ENCODE results near the gene GSTT2. TPM values are rescaled to one million over a fixed set of nuclear protein-coding genes. Genes with fewer than 3 reads are reported as not detected.
A peak's percentile ranks its signal among the peaks of the same experiment; 100 is the strongest.
"Not testable (repeated sequence)": the region's sequence is repeated elsewhere in the genome, so short reads cannot be mapped to it uniquely, and the experiment has no call there.

The GSTT2 gene
- total RNA-seq, 1 donor = 1.1 TPM

DNA sequence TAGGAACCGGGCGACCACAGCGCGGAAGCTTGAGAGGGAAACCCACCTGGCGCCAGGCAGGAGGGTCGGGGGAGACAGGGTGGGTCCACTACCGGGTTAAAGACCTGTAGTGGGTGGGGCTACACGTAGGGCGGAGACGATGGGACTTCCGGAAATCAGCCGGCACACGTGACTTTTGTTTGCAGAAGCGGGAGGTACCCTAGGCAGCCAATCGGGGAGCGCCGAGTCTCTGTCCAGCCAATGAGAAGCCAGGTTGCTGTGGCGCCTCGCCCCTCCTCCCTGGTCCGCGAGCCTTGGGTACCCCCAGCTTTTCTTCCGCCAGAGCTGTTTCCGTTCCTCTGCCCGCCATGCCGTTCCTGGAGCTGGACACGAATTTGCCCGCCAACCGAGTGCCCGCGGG lies 13.4 kb upstream of the GSTT2 start, which contains the start of gene DDTL:
Gene DDTL, plus strand, starts transcription at position 321 of the 400 bp plus-strand sequence. Its CDS starts 27 bp downstream, at position 348.
- not testable (repeated sequence) for H2AFZ ChIP-seq (ENCODE audit: low read length); DNase-seq (ENCODE audit: insufficient read length, low spot score, missing footprints); H4K20me1 ChIP-seq (ENCODE audit: insufficient read depth, low read length); H3K27me3 ChIP-seq (ENCODE audit: insufficient read depth, low read length); H3K4me2 ChIP-seq (ENCODE audit: insufficient read depth, low read length); H3K4me3 ChIP-seq (ENCODE audit: insufficient read depth, low read length); H3K9me3 ChIP-seq (ENCODE audit: low read depth, low read length); H3K27ac ChIP-seq (ENCODE audit: low read depth, low read length); H3K4me1 ChIP-seq (ENCODE audit: insufficient read depth, low read length)
- peaks cover 26% of the 10 kb centered on the region for H3K79me2 ChIP-seq (ENCODE audit: insufficient read depth, low read length)
- H3K36me3 ChIP-seq (ENCODE audit: insufficient read depth, low read length) = peaks cover 25% of the 10 kb centered on the region

GRCh38 chr22:23969071-23969470 lies 10.9 kb upstream of the GSTT2 start:
- Histone ChIP-seq H3K4me1 (ENCODE audit: insufficient read depth, low read length) (no peaks in the 10 kb centered on the region), H3K27ac (ENCODE audit: low read depth, low read length) (no peak overlapping the region), H3K79me2 (ENCODE audit: insufficient read depth, low read length) (peaks cover 30% of the 10 kb centered on the region), H3K4me2 (ENCODE audit: insufficient read depth, low read length) (no peak overlapping the region), H3K4me3 (ENCODE audit: insufficient read depth, low read length) (no peak overlapping the region), H3K36me3 (ENCODE audit: insufficient read depth, low read length) (peaks cover 29% of the 10 kb centered on the region), H3K9me3 (ENCODE audit: low read depth, low read length) (no peaks in the 10 kb centered on the region), H2AFZ (ENCODE audit: low read length) (no peak overlapping the region), H4K20me1 (ENCODE audit: insufficient read depth, low read length) (peaks cover 7% of the 10 kb centered on the region), H3K27me3 (ENCODE audit: insufficient read depth, low read length) (no peaks in the 10 kb centered on the region)
- DNase-seq (ENCODE audit: insufficient read length, low spot score, missing footprints) = peak; percentile 18
- TF ChIP-seq, protein P1, sequence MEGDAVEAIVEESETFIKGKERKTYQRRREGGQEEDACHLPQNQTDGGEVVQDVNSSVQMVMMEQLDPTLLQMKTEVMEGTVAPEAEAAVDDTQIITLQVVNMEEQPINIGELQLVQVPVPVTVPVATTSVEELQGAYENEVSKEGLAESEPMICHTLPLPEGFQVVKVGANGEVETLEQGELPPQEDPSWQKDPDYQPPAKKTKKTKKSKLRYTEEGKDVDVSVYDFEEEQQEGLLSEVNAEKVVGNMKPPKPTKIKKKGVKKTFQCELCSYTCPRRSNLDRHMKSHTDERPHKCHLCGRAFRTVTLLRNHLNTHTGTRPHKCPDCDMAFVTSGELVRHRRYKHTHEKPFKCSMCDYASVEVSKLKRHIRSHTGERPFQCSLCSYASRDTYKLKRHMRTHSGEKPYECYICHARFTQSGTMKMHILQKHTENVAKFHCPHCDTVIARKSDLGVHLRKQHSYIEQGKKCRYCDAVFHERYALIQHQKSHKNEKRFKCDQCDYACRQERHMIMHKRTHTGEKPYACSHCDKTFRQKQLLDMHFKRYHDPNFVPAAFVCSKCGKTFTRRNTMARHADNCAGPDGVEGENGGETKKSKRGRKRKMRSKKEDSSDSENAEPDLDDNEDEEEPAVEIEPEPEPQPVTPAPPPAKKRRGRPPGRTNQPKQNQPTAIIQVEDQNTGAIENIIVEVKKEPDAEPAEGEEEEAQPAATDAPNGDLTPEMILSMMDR (IDR thresholded peaks at IDR 0.05; ENCODE audit: extremely low read depth, low read depth, low read length) = no peak

- Histone ChIP-seq H2AFZ (ENCODE audit: low read length) (no peak overlapping the region), H3K4me2 (ENCODE audit: insufficient read depth, low read length) (no peak overlapping the region), H3K9me3 (ENCODE audit: low read depth, low read length) (no peaks in the 10 kb centered on the region), H4K20me1 (ENCODE audit: insufficient read depth, low read length) (peaks cover 7% of the 10 kb centered on the region), H3K27ac (ENCODE audit: low read depth, low read length) (no peak overlapping the region), H3K4me1 (ENCODE audit: insufficient read depth, low read length) (no peaks in the 10 kb centered on the region), H3K4me3 (ENCODE audit: insufficient read depth, low read length) (no peak overlapping the region), H3K27me3 (ENCODE audit: insufficient read depth, low read length) (no peaks in the 10 kb centered on the region), H3K36me3 (ENCODE audit: insufficient read depth, low read length) (peaks cover 29% of the 10 kb centered on the region), H3K79me2 (ENCODE audit: insufficient read depth, low read length) (peaks cover 30% of the 10 kb centered on the region)
- DNase-seq (ENCODE audit: insufficient read length, low spot score, missing footprints) = peak; percentile 53
- TF ChIP-seq, protein P1 (IDR thresholded peaks at IDR 0.05; ENCODE audit: extremely low read depth, low read depth, low read length) = no peak
These were observed 9.7 kb upstream of the GSTT2 start for GRCh38 chr22:23970201-23970641.

DNA sequence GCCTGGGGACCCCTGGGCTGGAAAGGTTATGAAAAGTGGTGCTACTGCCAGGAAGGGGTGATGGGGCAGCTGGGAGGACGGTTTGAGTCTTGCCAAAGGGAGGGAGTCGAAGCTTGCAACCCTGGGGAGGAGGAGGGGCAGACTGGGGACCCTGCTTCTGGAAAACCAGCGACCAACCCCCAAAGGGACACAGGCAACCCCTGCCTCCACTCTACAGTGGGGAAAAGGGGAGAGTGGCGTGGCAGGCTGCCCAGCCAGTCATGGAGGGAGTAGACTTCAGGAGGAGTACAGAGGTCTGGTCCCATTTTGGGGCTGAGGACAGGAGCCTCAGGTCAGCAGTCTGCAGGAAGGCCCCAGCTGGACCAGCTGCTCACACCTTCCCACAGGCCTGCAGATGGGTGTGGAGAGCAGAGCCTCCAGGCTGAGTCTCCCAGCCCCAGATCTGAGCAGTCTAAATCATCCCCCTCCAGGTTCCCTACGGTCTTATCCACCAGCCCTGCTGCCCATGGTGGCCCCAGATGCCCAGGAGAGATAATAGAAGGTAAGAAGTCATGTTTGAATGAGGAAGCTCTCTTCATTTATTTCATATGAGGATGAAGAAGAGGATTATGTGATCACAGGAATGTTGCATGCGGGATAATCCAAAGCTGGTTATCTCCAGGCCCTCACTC lies 9.0 kb upstream of the GSTT2 start:
- Histone ChIP-seq H4K20me1 (ENCODE audit: insufficient read depth, low read length) (peaks cover 7% of the 10 kb centered on the region), H3K36me3 (ENCODE audit: insufficient read depth, low read length) (peaks cover 29% of the 10 kb centered on the region), H3K9me3 (ENCODE audit: low read depth, low read length) (no peaks in the 10 kb centered on the region), H3K79me2 (ENCODE audit: insufficient read depth, low read length) (peaks cover 30% of the 10 kb centered on the region), H3K27ac (ENCODE audit: low read depth, low read length) (no peak overlapping the region), H3K4me2 (ENCODE audit: insufficient read depth, low read length) (no peak overlapping the region), H3K27me3 (ENCODE audit: insufficient read depth, low read length) (no peaks in the 10 kb centered on the region), H3K4me1 (ENCODE audit: insufficient read depth, low read length) (no peaks in the 10 kb centered on the region), H3K4me3 (ENCODE audit: insufficient read depth, low read length) (no peak overlapping the region), H2AFZ (ENCODE audit: low read length) (no peak overlapping the region)
- TF ChIP-seq, protein P1 (IDR thresholded peaks at IDR 0.05; ENCODE audit: extremely low read depth, low read depth, low read length) = no peak
- DNase-seq (ENCODE audit: insufficient read length, low spot score, missing footprints) = peak; percentile 8

DNA sequence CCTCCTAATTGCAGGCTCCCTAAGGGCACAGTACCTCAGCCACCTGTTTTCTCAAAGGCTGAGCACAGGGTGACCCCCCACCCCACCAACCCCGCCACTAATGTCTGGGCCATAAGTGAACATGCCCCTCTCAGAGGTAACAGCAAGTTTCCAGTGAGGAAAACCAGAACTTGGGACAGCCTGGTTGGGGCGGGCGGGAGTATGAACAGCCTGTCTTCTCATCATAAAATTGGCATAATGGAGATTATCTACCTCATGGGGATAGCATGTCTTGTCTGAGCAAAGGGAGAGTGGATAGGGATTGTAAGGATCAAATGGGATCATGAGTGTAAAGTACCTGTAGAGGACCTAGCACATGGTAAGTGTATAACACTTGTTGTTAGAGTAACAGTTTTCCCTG lies 8.0 kb upstream of the GSTT2 start:
- Histone ChIP-seq H3K79me2 (ENCODE audit: insufficient read depth, low read length) (peaks cover 30% of the 10 kb centered on the region), H3K36me3 (ENCODE audit: insufficient read depth, low read length) (peaks cover 29% of the 10 kb centered on the region)
- not testable (repeated sequence) for H2AFZ ChIP-seq (ENCODE audit: low read length); H3K4me2 ChIP-seq (ENCODE audit: insufficient read depth, low read length); H3K9me3 ChIP-seq (ENCODE audit: low read depth, low read length); H4K20me1 ChIP-seq (ENCODE audit: insufficient read depth, low read length); H3K4me3 ChIP-seq (ENCODE audit: insufficient read depth, low read length); H3K27ac ChIP-seq (ENCODE audit: low read depth, low read length); H3K4me1 ChIP-seq (ENCODE audit: insufficient read depth, low read length); H3K27me3 ChIP-seq (ENCODE audit: insufficient read depth, low read length); DNase-seq (ENCODE audit: insufficient read length, low spot score, missing footprints)

GRCh38 chr22:23974345-23974744 lies 5.6 kb upstream of the GSTT2 start, which contains the start of gene DDT:
Gene DDT, minus strand, starts transcription at chr22:23974441. Its CDS starts 27 bp downstream, at chr22:23974414.
- not testable (repeated sequence) for H4K20me1 ChIP-seq (ENCODE audit: insufficient read depth, low read length); H3K4me3 ChIP-seq (ENCODE audit: insufficient read depth, low read length); DNase-seq (ENCODE audit: insufficient read length, low spot score, missing footprints); H2AFZ ChIP-seq (ENCODE audit: low read length); H3K27me3 ChIP-seq (ENCODE audit: insufficient read depth, low read length); H3K4me1 ChIP-seq (ENCODE audit: insufficient read depth, low read length); H3K27ac ChIP-seq (ENCODE audit: low read depth, low read length); H3K4me2 ChIP-seq (ENCODE audit: insufficient read depth, low read length); H3K9me3 ChIP-seq (ENCODE audit: low read depth, low read length)
- Histone ChIP-seq H3K36me3 (ENCODE audit: insufficient read depth, low read length) (peaks cover 25% of the 10 kb centered on the region), H3K79me2 (ENCODE audit: insufficient read depth, low read length) (peaks cover 26% of the 10 kb centered on the region)

All from osteoblast (primary cell).